ENCODE data around the gene FUZ.
"Not testable (repeated sequence)": the region's sequence is repeated elsewhere in the genome, so short reads cannot be mapped to it uniquely, and the experiment has no call there.

The FUZ gene

DNA sequence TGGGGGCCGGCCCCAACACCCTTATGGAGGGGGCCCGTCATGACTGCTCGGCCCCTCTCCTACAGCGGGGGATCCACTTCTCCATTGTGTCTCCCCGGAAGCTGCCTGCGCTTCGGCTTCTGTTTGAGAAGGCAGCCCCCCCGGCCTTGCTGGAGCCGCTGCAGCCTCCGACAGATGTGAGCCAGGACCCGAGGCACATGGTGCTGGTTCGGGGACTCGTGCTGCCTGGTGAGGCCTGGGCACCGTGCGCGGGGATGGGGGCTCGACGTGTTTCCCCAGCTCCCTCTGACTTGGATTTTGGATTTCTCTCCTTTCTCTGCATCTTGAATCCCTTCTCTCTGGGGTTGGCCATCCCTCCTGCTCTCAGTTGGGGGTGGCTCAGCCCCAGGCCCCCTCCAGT is 16.6 kb upstream of the FUZ start:
- DNase-seq: no peak

- no peak for DNase-seq
Measured at GRCh38 chr19:49829200-49829599, 16.1 kb upstream of the FUZ start.

- no peak for DNase-seq
Measured at GRCh38 chr19:49827034-49827433, 13.9 kb upstream of the FUZ start.

DNA sequence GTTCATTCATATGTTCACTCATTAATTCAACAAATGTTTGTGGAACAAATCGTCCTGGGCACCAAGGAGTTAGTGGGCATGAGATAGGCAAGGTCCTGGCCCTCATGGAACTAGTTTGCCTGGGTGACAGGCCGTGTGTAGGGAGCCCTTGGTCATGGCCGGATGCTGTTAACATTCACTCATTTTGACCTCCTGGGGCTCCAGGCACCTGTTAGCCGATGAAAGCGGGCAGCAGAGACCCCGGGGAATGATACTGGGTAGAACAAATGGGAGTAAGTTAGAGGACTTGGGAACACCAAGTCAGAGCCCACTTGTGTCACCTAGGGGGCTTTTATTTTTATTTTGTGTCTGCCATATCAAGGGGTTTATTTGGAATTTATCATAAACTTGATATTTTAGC is 11.6 kb upstream of the FUZ start:
- DNase-seq: no peak

GRCh38 chr19:49823472-49823871 is 10.4 kb upstream of the FUZ start:
- DNase-seq: peak; percentile 86

DNA sequence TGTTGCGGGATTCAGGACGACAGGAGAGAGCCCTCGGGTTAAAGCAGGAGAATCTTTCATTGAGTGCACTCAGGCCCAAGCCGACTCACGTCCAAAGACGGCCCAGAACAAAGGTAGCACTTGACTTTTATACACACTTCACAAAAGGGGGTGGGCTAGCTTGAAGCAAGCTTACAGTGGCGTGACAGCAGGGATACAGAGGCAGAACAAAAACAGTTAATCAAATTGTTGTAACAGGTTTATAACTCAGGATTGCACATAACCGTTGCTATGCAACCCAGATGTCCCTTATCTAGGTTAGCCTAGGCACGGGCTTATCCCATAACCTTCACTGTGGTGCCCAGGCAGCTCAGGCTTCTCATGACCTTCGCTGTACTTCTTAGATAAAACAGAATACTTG is 7.0 kb upstream of the FUZ start:
- peak; percentile 58 for DNase-seq

DNA sequence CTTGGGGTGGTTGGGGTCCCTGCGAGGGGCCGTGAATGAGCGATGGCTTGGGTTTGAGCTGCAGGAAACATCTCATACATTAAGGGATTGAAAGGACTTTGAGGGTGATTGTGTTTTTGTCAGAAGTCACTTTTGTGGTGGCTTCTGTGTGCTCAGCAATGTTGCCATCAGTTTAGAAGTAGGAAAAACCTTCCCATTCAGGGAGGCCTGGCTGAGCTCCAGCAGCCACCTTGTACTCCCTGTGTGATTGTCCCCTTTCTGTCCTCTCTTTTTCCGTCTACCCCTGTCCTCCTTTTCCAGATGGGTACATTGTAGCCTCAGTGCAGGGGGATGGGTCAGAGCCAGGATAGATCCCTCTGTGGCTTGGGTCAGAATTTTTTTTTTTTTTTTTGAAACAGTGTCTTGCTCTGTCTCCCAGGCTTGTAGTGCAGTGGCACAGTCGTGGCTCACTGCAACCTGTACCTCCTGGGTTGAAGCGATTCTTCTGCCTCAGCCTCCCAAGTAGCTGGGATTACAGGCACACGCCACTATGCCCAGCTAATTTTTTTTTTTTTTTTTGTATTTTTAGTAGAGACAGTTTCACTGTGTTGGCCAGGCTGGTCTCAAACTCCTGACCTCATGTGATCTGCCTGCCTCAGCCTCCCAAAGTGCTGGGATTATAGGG is 6.5 kb upstream of the FUZ start:
- not testable (repeated sequence) for DNase-seq

DNA sequence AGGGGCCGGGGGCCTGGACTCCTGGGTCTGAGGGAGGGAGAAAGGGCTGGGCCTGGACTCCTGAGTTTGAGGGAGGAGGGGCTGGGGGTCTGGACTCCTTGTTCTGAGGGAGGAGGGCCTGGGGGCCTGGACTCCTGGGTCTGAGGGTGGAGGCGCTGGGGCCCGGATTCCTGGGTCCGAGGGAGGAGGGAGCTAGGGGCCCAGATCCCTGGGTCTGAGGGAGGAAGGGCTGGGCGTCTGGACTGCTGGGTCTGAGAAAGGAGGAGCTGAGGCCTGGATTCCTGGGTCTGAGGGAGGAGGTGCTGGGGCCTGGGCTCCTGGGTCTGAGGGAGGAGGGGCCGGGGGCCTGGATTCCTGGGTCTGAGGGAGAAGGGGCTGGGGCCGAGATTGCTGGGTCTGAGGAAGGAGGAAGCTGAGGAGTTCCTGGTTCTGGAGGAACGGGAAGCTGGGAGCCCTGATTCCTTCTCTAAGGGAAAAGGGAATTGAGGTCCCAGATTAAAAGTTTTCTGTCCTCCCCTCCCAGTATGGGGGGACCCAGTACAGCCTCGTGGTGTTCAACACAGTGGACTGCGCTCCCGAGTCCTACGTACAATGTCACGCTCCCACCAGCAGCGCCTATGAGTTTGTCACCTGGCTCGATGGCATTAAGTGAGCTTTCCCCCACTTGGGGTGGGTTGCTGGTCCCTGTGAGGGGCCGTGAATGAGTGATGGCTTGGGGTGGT is 5.7 kb upstream of the FUZ start:
- no peak for DNase-seq

DNA sequence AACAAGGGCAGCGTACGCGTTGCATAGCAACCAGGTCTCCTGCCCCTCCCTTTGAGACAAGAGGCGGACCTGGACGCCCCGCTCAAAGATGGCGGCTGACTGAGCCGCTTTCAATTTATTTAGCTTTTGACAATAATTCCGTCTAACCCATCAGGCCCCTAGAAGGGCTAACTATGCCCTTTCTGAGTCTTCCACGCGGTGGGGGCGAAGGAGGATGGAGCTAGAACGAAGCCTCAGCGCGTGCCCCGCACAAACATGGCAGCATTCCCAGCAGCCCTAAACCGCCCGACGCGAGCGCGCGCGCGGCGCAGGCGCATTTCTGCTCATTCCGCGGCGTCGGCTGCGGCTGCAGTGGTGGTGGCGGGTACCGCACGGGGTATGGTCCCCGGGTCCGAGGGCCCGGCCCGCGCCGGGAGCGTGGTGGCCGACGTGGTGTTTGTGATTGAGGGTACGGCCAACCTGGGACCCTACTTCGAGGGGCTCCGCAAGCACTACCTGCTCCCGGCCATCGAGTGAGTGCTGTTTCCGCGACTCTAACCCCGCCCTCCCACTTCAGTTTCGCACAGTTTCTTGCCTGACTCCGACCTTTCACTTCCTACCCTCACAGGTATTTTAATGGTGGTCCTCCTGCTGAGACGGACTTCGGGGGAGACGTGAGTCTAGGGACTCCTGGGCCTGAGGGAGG is 5.0 kb upstream of the FUZ start, which contains the start of gene MED25:
Gene MED25 (plus strand): TSS at position 326 of the 685 bp plus-strand sequence. CDS start 53 bp downstream, at position 379.
- DNase-seq: peak; percentile 84

GRCh38 chr19:49816590-49816989 is 3.5 kb upstream of the FUZ start:
- no peak for DNase-seq

DNA sequence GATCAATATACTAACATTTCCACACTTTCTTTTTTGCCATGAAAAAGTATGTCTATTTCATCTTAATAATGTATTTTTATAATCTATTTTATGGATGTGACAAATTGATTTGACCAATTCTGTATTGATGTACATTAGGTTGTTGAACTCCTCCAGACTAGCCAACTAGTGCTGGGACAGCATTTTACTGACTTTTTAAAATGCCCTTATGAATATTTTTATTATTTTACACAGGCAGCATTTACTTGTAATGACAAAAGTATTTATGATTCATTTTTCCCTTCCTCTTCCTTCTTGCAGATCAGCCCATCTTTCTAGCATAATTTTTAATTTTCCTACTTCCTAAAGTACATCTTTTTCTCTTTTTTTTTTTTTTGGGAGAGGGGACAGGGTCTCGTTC is 918 bp upstream of the FUZ start:
- no peak for DNase-seq

- no peak for DNase-seq
Measured at GRCh38 chr19:49812452-49812996, 568 bp downstream of the FUZ start.

GRCh38 chr19:49811328-49811727 is 1.8 kb downstream of the FUZ start:
- no peak for DNase-seq

GRCh38 chr19:49809941-49810389 is 3.1 kb downstream of the FUZ start:
- DNase-seq: no peak

DNA sequence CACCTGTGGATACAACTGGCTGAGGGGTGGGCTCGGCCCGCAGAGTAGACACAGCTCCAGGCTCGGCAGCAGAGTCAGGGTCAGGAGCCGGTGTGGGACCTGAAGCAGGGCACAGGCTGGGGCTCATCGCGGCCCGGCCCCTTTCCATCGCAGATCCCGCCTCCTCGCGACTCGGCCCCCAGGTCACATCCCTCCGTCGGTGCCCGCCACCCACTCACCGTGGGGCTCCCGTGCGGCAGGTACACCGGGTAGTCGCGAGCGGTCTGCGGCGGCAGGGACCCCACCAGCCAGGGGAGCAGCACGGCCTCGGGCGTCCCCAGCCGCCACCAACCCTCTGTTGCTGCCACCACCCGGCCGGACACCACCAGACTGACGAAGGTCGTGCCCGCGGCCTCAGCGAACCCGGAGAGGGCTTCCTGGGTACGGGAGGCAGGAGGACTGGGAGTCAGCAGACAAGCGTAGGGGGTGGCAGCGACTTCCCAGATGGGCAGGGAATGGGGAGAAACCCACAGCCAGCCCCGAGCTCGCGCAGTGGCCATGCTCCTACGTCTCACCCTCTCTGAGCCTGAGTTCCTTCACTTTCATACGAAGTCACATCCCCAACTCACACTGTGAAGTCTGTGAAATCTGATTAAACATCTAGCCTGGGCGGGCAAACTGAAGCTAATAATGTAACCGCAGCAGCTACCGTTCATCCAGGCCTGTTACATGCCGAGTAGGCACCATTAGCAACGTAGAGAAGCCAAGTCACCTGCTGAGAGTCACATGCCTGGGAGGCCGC is 3.7 kb downstream of the FUZ start:
- peak; percentile 45 for DNase-seq

DNA sequence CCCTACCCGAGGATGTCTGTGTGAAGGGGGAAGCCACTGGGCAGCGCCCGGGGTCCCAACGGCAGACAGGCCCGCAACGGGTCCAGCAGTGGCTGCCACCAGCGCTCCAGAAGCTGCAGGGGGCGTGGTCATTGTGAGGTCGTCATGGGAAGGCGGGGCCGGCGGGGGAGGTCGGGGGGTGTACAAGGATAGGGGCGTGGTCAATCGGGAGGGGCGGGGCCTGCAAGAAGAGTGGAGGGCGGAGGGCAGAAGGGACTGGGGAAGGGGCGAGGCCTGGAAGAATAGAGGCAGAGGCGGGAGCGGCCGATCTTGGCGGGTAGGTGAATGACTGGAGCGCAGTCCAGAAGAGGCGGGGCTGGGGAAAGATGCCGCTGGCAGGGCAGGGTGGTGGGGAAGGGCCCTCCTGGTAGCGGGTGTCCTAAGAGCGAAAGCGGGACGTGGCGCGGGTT is 4.4 kb downstream of the FUZ start:
- peak; percentile 88 for DNase-seq

GRCh38 chr19:49807904-49808675 is 5.0 kb downstream of the FUZ start:
- DNase-seq: no peak

DNA sequence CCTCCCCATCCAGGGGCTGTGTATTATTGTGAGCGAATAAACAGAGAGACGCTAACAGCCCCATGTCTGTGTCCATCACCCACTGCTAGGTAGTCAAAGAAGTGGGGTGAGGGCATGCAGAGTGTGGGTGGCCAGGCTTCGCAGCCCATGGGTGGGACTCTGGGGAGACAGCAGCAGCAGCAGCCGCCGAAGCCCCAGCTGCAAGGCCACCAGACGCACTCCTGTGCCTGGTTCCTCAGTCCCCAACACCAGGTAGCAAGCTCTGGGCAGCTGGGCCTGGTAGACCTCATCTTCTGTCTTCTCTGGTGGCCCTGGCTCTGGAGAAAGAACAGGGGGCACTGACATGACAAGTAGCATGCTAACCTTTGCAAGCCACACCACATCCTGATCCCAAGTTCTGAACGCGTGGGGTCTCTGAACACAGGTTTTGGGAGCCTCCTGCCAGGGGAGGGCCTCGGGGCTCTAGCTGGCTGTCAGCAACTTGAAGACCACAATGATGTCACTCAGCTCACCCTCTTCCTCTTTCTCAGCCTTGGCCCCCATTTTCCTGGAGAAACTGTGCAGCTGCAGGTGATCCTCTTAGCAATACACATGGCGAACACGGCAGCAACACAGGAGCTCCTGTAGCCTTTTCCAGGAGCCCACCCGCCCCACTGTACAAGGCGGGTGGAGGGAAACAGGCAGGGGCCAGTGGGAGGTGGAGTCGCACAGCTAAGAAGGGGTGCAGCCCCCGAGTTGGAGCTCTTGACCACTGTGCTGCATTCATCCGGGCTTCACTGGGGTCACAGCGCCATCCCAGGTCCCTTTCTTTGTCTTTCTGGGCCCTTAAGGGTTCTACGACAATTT is 5.8 kb downstream of the FUZ start:
- DNase-seq: no peak

GRCh38 chr19:49806620-49806959 is 6.5 kb downstream of the FUZ start:
- DNase-seq: no peak

GRCh38 chr19:49805822-49806619 is 7.1 kb downstream of the FUZ start:
- no peak for DNase-seq
